ENCODE results near the gene EIF3A. TPM values are rescaled to one million over a fixed set of nuclear protein-coding genes. Genes with fewer than 3 reads are reported as not detected.

EIF3A gene
- total and polyA plus RNA-seq, 4 donors: 27.5 to 88.9 (median 47.6) TPM

DNA sequence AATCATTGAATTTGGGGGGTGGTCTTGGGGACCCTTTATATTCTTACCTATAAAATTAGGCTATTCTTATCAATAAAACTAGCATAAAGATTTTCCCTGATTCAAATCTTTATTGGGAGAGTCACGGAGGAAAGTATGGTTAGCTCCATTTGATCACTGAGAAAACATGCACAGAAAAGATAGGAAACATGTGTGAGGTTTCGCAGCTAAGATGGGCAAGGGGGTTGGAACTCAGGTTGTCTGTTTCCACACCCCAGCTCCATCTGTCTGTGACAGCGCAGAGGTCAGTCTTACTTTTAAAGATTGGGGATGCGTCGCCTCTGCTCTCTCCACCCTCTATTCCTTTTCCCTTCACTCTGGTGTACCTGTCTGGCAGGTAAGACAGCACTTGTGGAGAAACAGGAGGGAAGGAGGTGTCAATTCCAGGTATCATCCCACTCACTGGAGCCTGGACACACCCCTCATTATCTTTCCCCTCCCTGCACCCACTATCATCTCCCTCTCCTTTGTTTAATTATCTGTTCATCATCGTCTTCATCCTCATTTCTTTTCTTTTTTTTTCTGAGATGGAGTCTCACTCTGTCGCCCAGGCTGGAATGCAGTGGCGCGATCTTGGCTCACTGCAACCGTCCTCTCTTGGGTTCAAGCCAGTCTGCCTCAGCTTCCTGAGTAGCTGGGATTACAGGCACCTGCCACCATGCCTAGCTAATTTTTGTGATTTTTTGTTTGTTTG, 20.9 kb upstream of the EIF3A start:
- H3K27me3 ChIP-seq (ENCODE audit: control insufficient read depth in 4 of 4, insufficient read depth in 4 of 4, low read length in 3 of 4): no peaks in the 10 kb centered on the region
- H3K4me3 ChIP-seq (ENCODE audit: low read depth in 1 of 3, low read length in 3 of 3): no peak overlapping the region
- no peak overlapping the region for H3K9ac ChIP-seq (ENCODE audit: low read depth in 1 of 2, low read length in 2 of 2)
- TF ChIP-seq, protein P1, sequence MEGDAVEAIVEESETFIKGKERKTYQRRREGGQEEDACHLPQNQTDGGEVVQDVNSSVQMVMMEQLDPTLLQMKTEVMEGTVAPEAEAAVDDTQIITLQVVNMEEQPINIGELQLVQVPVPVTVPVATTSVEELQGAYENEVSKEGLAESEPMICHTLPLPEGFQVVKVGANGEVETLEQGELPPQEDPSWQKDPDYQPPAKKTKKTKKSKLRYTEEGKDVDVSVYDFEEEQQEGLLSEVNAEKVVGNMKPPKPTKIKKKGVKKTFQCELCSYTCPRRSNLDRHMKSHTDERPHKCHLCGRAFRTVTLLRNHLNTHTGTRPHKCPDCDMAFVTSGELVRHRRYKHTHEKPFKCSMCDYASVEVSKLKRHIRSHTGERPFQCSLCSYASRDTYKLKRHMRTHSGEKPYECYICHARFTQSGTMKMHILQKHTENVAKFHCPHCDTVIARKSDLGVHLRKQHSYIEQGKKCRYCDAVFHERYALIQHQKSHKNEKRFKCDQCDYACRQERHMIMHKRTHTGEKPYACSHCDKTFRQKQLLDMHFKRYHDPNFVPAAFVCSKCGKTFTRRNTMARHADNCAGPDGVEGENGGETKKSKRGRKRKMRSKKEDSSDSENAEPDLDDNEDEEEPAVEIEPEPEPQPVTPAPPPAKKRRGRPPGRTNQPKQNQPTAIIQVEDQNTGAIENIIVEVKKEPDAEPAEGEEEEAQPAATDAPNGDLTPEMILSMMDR (IDR thresholded peaks at IDR 0.05; ENCODE audit: low read depth, low read length, missing input control): no peak
- TF ChIP-seq NR2F2 (IDR thresholded peaks at IDR 0.05): no peak
- TF ChIP-seq, protein P2, sequence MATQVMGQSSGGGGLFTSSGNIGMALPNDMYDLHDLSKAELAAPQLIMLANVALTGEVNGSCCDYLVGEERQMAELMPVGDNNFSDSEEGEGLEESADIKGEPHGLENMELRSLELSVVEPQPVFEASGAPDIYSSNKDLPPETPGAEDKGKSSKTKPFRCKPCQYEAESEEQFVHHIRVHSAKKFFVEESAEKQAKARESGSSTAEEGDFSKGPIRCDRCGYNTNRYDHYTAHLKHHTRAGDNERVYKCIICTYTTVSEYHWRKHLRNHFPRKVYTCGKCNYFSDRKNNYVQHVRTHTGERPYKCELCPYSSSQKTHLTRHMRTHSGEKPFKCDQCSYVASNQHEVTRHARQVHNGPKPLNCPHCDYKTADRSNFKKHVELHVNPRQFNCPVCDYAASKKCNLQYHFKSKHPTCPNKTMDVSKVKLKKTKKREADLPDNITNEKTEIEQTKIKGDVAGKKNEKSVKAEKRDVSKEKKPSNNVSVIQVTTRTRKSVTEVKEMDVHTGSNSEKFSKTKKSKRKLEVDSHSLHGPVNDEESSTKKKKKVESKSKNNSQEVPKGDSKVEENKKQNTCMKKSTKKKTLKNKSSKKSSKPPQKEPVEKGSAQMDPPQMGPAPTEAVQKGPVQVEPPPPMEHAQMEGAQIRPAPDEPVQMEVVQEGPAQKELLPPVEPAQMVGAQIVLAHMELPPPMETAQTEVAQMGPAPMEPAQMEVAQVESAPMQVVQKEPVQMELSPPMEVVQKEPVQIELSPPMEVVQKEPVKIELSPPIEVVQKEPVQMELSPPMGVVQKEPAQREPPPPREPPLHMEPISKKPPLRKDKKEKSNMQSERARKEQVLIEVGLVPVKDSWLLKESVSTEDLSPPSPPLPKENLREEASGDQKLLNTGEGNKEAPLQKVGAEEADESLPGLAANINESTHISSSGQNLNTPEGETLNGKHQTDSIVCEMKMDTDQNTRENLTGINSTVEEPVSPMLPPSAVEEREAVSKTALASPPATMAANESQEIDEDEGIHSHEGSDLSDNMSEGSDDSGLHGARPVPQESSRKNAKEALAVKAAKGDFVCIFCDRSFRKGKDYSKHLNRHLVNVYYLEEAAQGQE (IDR thresholded peaks at IDR 0.05): no peak
- no peak for TF ChIP-seq GABPA (IDR thresholded peaks at IDR 0.05 in 1 of 2, conservative IDR thresholded peaks at IDR 0.05 in 1 of 2)
- no peak for TF ChIP-seq HNF4A (conservative IDR thresholded peaks at IDR 0.05)
- TF ChIP-seq SP1 (IDR thresholded peaks at IDR 0.05): no peak
- TF ChIP-seq TAF1 (conservative IDR thresholded peaks at IDR 0.05): no peak
- TF ChIP-seq, protein P3, sequence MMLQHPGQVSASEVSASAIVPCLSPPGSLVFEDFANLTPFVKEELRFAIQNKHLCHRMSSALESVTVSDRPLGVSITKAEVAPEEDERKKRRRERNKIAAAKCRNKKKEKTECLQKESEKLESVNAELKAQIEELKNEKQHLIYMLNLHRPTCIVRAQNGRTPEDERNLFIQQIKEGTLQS (IDR thresholded peaks at IDR 0.05): no peak
- TF ChIP-seq JUND (IDR thresholded peaks at IDR 0.05): no peak
- TF ChIP-seq, protein P4, sequence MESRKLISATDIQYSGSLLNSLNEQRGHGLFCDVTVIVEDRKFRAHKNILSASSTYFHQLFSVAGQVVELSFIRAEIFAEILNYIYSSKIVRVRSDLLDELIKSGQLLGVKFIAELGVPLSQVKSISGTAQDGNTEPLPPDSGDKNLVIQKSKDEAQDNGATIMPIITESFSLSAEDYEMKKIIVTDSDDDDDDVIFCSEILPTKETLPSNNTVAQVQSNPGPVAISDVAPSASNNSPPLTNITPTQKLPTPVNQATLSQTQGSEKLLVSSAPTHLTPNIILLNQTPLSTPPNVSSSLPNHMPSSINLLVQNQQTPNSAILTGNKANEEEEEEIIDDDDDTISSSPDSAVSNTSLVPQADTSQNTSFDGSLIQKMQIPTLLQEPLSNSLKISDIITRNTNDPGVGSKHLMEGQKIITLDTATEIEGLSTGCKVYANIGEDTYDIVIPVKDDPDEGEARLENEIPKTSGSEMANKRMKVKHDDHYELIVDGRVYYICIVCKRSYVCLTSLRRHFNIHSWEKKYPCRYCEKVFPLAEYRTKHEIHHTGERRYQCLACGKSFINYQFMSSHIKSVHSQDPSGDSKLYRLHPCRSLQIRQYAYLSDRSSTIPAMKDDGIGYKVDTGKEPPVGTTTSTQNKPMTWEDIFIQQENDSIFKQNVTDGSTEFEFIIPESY (IDR thresholded peaks at IDR 0.05): no peak
- no peak for TF ChIP-seq HNF4G (IDR thresholded peaks at IDR 0.05)
- no peak for TF ChIP-seq RXRA (IDR thresholded peaks at IDR 0.05)
- no peak for TF ChIP-seq RAD21 (IDR thresholded peaks at IDR 0.05)
- TF ChIP-seq YY1 (IDR thresholded peaks at IDR 0.05): no peak
- no peak for TF ChIP-seq EGR1 (IDR thresholded peaks at IDR 0.05; ENCODE audit: low read depth in 2 of 2)
- no peak for TF ChIP-seq FOXA1 (IDR thresholded peaks at IDR 0.05)
- no peaks in the 10 kb centered on the region for H3K36me3 ChIP-seq (ENCODE audit: control insufficient read depth in 4 of 4, insufficient read depth in 3 of 4, low read depth in 1 of 4, low read length in 3 of 4)
- 88% methylated on average over 10 of the region's 10 CpGs for WGBS
- peaks cover 0 to 12% (median 9%) of the 10 kb centered on the region in 4 donors for H3K4me1 ChIP-seq (ENCODE audit: control insufficient read depth in 4 of 4, insufficient read depth in 4 of 4, low read length in 3 of 4)
- DNase-seq (ENCODE audit: low spot score): no peak
- H3K27ac ChIP-seq (ENCODE audit: low read depth in 1 of 2, low read length in 2 of 2): no peak overlapping the region
- no peaks in the 10 kb centered on the region for H3K9me3 ChIP-seq (ENCODE audit: control insufficient read depth in 4 of 4, low read length in 3 of 4)

Measured in liver (tissue), 9 donors.